ENCODE results near the gene STARD13.

The STARD13 gene

DNA sequence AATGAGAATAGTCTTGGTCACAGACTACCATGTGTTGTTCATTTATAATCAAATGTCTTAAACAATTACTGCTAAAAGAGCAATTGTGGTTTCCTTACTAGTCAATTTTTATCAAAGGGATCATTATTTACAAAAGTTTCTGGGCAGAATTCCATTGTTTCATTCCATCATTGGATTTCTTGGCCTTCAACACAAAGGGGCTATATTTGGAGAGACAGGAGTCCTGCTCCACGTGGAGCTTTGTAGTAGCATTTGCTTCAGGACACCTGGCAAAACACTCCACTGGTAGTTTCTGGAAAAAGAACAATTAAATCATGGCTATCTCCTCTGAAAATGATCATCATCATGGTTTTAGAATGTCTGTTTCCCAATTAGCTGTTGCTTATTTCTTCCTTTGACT, 22.3 kb upstream of the STARD13 start:
- H3K9me3 ChIP-seq (ENCODE audit: control insufficient read depth in 1 of 2, low read length in 2 of 2), result no peaks in the 10 kb centered on the region
- H3K36me3 ChIP-seq (ENCODE audit: control insufficient read depth in 1 of 2, insufficient read depth in 2 of 2, low read length in 2 of 2), result no peaks in the 10 kb centered on the region
- no peaks in the 10 kb centered on the region for H3K27me3 ChIP-seq (ENCODE audit: low read depth, low read length)
- no peak overlapping the region for H3K4me3 ChIP-seq (ENCODE audit: low read depth in 1 of 2, low read length in 2 of 2)
- H3K4me1 ChIP-seq (ENCODE audit: control insufficient read depth in 1 of 2, insufficient read depth in 2 of 2, low read length in 2 of 2), result peaks cover 0 to 9% of the 10 kb centered on the region in 2 donors
- H3K27ac ChIP-seq (ENCODE audit: low read length), result no peak overlapping the region

DNA sequence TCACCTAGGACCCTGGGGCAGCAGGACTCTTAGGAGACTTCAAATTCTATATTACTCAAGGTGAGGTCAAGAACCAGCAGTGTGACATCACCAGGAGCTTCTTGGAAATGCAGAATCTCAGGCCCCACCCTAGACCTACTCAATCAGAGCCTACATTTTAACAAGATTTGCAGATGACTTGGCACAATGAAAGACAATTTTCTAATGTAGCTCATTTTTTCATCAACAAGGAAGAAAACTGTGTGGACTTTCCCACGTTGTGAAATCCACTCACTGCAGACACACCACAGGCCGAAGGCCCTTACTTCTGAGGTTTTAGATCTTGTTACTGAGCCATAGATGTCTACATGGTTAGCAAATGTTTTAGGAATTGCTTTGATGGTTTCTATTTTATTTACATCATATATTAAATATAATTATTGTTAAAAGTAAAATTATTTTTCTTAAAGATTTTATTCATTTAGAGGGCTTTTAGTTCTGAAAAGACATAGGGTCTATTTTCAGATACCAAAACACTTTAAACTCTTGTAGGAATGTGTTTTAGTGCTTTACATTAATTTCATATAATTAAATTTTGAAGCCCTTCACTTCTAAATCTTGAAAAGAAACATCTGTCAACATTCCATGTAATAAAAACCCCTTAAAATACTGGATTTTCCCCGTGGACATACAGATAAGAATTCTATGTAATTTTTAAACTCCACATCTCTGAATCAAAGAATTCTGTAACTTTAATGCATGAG, 18.5 kb upstream of the STARD13 start:
- Histone ChIP-seq H3K9me3 (ENCODE audit: control insufficient read depth in 1 of 2, low read length in 2 of 2) (no peaks in the 10 kb centered on the region), H3K4me3 (ENCODE audit: low read depth in 1 of 2, low read length in 2 of 2) (no peak overlapping the region), H3K36me3 (ENCODE audit: control insufficient read depth in 1 of 2, insufficient read depth in 2 of 2, low read length in 2 of 2) (no peaks in the 10 kb centered on the region), H3K4me1 (ENCODE audit: control insufficient read depth in 1 of 2, insufficient read depth in 2 of 2, low read length in 2 of 2) (peaks cover 0 to 3% of the 10 kb centered on the region in 2 donors), H3K27ac (ENCODE audit: low read length) (no peak overlapping the region), H3K27me3 (ENCODE audit: low read depth, low read length) (no peaks in the 10 kb centered on the region)

DNA sequence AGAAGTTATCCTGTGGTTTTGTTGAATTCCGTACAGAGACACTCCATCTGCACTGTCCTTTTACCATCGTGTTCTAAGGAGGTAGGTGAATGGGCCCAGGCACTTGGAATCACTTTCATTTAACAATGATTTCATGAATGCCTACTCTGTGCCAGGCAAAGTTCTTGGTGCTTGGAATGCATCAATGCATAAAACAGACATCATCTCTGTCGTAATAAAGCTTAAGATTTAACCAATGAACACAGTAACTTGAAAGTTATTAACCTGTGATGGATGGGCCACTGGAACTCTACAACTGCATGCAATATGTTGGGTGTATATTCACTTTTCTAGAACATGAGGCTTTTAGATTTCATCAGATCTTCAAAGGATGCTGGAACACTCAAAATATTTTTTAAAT, 14.1 kb upstream of the STARD13 start:
- H3K27me3 ChIP-seq (ENCODE audit: low read depth, low read length), result no peaks in the 10 kb centered on the region
- no peaks in the 10 kb centered on the region for H3K4me1 ChIP-seq (ENCODE audit: control insufficient read depth in 1 of 2, insufficient read depth in 2 of 2, low read length in 2 of 2)
- no peak overlapping the region for H3K27ac ChIP-seq (ENCODE audit: low read length)

DNA sequence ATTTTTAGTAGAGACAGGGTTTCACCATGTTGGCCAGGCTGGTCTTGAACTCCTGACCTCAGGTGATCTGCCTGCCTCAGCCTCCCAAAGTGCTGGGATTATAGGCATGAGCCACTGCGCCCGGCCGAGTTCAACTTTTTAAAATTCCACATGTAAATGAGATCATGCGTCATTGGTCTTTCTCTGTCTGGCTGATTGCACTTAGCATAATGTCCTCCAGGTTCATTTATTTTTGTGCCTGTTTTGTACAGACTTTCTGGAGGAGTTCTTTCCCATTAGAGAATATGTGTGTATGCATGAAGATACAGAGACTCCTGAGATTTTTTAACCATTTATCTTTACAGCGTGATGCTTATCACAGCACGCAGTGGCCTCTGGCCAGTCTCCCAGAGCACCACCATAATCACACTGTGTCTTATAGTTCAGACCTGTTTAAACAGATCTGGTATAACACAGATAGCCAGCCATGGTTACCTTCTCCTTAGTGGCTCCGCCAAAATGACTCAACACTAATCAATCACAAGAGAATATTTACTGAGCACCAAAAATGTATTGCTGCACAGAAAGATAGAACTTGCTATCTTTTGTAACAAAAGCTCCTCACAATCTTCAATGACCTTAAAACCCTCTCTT, 11.4 kb upstream of the STARD13 start:
- H3K9me3 ChIP-seq (ENCODE audit: control insufficient read depth in 1 of 2, low read length in 2 of 2), result no peaks in the 10 kb centered on the region
- no peak overlapping the region for H3K4me3 ChIP-seq (ENCODE audit: low read depth in 1 of 2, low read length in 2 of 2)
- no peaks in the 10 kb centered on the region for H3K36me3 ChIP-seq (ENCODE audit: control insufficient read depth in 1 of 2, insufficient read depth in 2 of 2, low read length in 2 of 2)
- H3K27me3 ChIP-seq (ENCODE audit: low read depth, low read length), result no peaks in the 10 kb centered on the region
- H3K4me1 ChIP-seq (ENCODE audit: control insufficient read depth in 1 of 2, insufficient read depth in 2 of 2, low read length in 2 of 2), result no peaks in the 10 kb centered on the region
- no peak overlapping the region for H3K27ac ChIP-seq (ENCODE audit: low read length)

More for the DNA sequence above, 14.1 kb upstream of the STARD13 start:
- no peaks in the 10 kb centered on the region for H3K9me3 ChIP-seq (ENCODE audit: control insufficient read depth in 1 of 2, low read length in 2 of 2)
- no peak overlapping the region for H3K4me3 ChIP-seq (ENCODE audit: low read depth in 1 of 2, low read length in 2 of 2)
- no peaks in the 10 kb centered on the region for H3K36me3 ChIP-seq (ENCODE audit: control insufficient read depth in 1 of 2, insufficient read depth in 2 of 2, low read length in 2 of 2)

DNA sequence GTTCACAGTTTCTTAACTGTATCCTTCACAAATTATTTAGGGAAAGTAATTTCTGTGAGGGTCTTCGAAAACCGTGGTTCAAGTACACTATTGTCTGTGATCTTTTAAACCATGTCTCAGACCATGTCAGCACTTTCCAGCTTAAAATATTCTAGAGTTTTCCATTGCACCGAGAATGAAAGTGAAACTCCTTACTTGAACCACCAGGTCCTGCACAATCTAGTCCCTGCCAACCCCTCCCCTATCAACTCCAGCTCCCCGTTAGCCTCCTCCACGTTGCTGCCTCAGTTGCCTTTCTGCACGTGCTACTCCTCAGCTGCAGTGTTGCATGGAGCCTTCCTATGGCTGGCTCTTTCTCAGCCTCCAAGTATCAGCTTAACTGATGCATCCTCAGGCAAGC, 7.2 kb upstream of the STARD13 start:
- Histone ChIP-seq H3K4me3 (ENCODE audit: low read depth in 1 of 2, low read length in 2 of 2) (peak overlapping the region; percentile 19 to 48), H3K9me3 (ENCODE audit: control insufficient read depth in 1 of 2, low read length in 2 of 2) (no peaks in the 10 kb centered on the region), H3K36me3 (ENCODE audit: control insufficient read depth in 1 of 2, insufficient read depth in 2 of 2, low read length in 2 of 2) (no peaks in the 10 kb centered on the region), H3K27ac (ENCODE audit: low read length) (no peak overlapping the region), H3K27me3 (ENCODE audit: low read depth, low read length) (no peaks in the 10 kb centered on the region), H3K4me1 (ENCODE audit: control insufficient read depth in 1 of 2, insufficient read depth in 2 of 2, low read length in 2 of 2) (no peaks in the 10 kb centered on the region)

DNA sequence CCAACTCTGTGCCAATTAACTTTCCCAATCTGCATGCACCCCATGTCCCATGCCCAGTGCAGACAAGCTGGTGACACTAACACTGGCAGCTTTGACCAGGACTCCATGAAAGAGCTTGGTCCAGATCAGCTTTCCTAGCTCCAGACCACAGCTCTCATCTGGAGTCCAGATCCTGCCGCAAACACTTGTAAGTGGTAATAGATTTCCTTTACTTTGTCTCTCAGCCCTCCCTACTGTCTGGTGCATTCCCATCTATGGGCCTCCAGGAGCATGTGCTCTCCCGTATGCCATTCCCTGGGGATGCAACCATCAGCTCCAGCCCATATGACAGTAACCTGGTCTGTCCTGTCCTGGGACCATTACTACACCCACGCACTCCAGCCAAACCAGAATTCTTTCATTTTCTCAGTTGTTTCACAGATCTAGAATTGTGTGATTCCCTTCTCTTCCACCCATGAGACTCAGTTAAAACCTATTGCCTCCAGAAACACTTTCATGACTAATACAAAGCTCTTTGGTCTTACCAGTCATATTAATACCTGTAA, 4.9 kb upstream of the STARD13 start:
- Histone ChIP-seq H3K9me3 (ENCODE audit: control insufficient read depth in 1 of 2, low read length in 2 of 2) (no peaks in the 10 kb centered on the region), H3K27me3 (ENCODE audit: low read depth, low read length) (no peaks in the 10 kb centered on the region), H3K4me1 (ENCODE audit: control insufficient read depth in 1 of 2, insufficient read depth in 2 of 2, low read length in 2 of 2) (peaks cover 0 to 4% of the 10 kb centered on the region in 2 donors), H3K4me3 (ENCODE audit: low read depth in 1 of 2, low read length in 2 of 2) (no peak overlapping the region), H3K27ac (ENCODE audit: low read length) (no peak overlapping the region), H3K36me3 (ENCODE audit: control insufficient read depth in 1 of 2, insufficient read depth in 2 of 2, low read length in 2 of 2) (peaks cover 0 to 8% of the 10 kb centered on the region in 2 donors)

DNA sequence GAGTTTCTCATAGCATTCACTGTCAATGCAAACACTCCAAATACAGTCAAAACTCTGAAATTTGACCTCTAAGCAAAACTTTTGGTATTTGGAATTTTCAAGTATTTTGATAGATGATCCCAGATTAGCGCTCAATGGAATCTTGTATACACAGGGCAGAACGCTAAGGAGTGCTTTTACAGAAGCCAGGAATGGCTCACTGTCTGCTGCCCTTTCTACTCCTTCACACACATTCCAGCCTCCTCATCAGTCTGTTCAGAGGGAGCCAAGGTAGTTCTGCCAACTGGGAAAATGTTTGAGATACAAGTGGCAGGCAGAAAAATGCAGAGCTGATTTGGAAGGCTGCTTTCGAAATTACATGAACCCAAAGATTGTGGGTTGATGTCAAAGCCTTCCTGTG, 4.4 kb upstream of the STARD13 start:
- H3K36me3 ChIP-seq (ENCODE audit: control insufficient read depth in 1 of 2, insufficient read depth in 2 of 2, low read length in 2 of 2), result peaks cover 0 to 13% of the 10 kb centered on the region in 2 donors
- H3K27me3 ChIP-seq (ENCODE audit: low read depth, low read length), result no peaks in the 10 kb centered on the region
- H3K9me3 ChIP-seq (ENCODE audit: control insufficient read depth in 1 of 2, low read length in 2 of 2), result no peaks in the 10 kb centered on the region
- no peak overlapping the region for H3K27ac ChIP-seq (ENCODE audit: low read length)
- peaks cover 0 to 4% of the 10 kb centered on the region in 2 donors for H3K4me1 ChIP-seq (ENCODE audit: control insufficient read depth in 1 of 2, insufficient read depth in 2 of 2, low read length in 2 of 2)
- no peak overlapping the region for H3K4me3 ChIP-seq (ENCODE audit: low read depth in 1 of 2, low read length in 2 of 2)

DNA sequence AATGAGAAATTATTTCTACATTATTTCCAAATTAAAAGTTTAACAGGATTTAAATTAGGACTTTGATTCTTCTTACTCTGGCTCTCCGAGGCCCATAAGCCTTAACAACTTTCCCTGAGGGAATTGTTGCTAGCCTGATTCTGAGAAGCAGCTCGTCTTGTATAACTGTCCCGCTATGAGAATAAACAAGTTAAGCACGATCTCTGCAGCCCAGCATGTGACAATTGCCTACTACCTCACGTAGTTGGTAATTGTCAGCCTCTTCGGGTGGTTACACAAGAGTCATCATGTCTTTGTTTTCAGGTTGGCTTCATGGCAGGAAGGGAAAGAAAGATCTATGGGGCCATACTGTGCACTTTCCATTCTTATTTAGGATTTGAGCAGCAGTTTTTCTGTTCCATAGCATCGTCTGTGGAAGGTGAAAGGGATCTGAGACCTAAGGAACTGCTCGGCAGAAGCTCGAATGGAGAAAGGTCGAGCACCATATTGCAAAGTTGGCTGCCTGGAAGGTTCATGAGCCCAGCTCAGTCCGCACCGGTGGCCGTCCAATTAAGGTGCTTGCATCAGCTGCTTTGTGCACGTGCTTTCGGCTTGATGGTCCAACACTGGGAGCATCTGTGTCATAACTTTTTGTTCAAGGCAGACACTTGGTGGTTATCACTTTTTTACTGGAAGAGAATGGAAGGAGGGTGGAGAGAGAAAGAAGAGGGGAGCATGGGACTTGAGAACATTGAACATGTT, 1.8 kb upstream of the STARD13 start:
- Histone ChIP-seq H3K9me3 (ENCODE audit: control insufficient read depth in 1 of 2, low read length in 2 of 2) (no peaks in the 10 kb centered on the region), H3K27me3 (ENCODE audit: low read depth, low read length) (no peaks in the 10 kb centered on the region), H3K4me1 (ENCODE audit: control insufficient read depth in 1 of 2, insufficient read depth in 2 of 2, low read length in 2 of 2) (peaks cover 0 to 4% of the 10 kb centered on the region in 2 donors), H3K36me3 (ENCODE audit: control insufficient read depth in 1 of 2, insufficient read depth in 2 of 2, low read length in 2 of 2) (peaks cover 0 to 19% of the 10 kb centered on the region in 2 donors), H3K27ac (ENCODE audit: low read length) (no peak overlapping the region), H3K4me3 (ENCODE audit: low read depth in 1 of 2, low read length in 2 of 2) (no peak overlapping the region)

DNA sequence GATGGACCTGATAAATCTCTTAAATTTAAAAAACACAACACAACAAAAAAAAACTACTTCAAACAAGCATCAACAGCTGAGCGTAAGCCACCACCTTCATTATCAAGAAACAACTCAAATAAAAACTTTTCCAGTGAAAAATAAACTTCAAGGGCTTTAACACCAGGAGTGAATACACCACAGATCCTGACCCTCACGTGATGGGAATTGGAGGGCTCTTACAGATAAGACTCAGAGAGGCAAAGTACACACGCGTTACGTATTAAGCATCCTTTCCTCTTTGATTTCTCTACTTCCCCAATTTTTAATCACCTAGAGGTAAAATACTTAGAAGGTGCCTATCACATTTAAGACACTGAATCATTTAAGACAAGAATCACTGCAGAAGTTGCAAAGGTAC, 573 bp upstream of the STARD13 start:
- Histone ChIP-seq H3K4me1 (ENCODE audit: control insufficient read depth in 1 of 2, insufficient read depth in 2 of 2, low read length in 2 of 2) (peaks cover 0 to 12% of the 10 kb centered on the region in 2 donors), H3K9me3 (ENCODE audit: control insufficient read depth in 1 of 2, low read length in 2 of 2) (no peaks in the 10 kb centered on the region), H3K27me3 (ENCODE audit: low read depth, low read length) (no peaks in the 10 kb centered on the region), H3K4me3 (ENCODE audit: low read depth in 1 of 2, low read length in 2 of 2) (peak overlapping the region; percentile 88), H3K27ac (ENCODE audit: low read length) (peak overlapping the region; percentile 99), H3K36me3 (ENCODE audit: control insufficient read depth in 1 of 2, insufficient read depth in 2 of 2, low read length in 2 of 2) (peaks cover 0 to 19% of the 10 kb centered on the region in 2 donors)

DNA sequence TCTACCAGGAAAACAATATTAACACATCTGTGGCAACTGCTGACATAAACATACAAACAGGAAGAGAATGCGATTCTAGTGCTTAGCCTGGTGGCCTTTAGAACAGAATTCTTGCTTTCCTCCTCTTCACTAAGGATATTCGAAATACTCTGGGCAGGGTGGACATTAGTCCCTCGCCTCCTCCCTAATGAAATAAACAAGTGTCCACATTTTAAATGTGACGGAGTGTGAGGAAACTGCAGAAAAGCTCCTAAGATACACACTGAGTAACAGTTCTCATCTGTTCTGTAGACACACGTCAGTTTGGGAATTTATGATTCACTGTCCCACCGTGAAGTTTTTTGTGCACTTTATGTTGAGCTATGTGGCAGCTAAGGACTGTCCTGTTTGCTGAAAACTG, 639 bp downstream of the STARD13 start:
- peak overlapping the region; percentile 88 for H3K4me3 ChIP-seq (ENCODE audit: low read depth in 1 of 2, low read length in 2 of 2)

DNA sequence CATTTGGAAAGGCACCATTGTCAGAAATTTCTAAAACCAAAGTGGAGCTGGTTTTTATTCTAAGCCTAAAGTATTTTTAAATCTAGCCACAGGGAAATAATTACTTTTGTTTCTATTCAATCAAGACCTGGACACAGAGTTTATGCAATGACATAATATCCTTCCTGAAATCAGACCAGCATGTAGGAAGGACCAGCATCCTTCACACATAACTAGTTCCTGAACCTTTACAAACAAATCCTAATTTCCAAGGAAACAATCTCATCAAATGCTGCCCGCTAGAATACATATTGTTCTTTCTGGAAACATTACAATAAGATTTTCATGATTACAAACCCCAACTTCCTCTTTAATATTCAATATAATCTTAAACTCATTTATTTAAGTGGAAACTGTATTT, 1.5 kb downstream of the STARD13 start:
- Histone ChIP-seq H3K4me1 (ENCODE audit: control insufficient read depth in 1 of 2, insufficient read depth in 2 of 2, low read length in 2 of 2) (peaks cover 5 to 24% of the 10 kb centered on the region in 2 donors), H3K36me3 (ENCODE audit: control insufficient read depth in 1 of 2, insufficient read depth in 2 of 2, low read length in 2 of 2) (peaks cover 0 to 26% of the 10 kb centered on the region in 2 donors), H3K27ac (ENCODE audit: low read length) (peak overlapping the region; percentile 99), H3K27me3 (ENCODE audit: low read depth, low read length) (no peaks in the 10 kb centered on the region), H3K4me3 (ENCODE audit: low read depth in 1 of 2, low read length in 2 of 2) (peak overlapping the region; percentile 88), H3K9me3 (ENCODE audit: control insufficient read depth in 1 of 2, low read length in 2 of 2) (no peaks in the 10 kb centered on the region)

More for the DNA sequence above, 639 bp downstream of the STARD13 start:
- H3K36me3 ChIP-seq (ENCODE audit: control insufficient read depth in 1 of 2, insufficient read depth in 2 of 2, low read length in 2 of 2), result peaks cover 0 to 19% of the 10 kb centered on the region in 2 donors
- H3K27ac ChIP-seq (ENCODE audit: low read length), result peak overlapping the region; percentile 99
- no peaks in the 10 kb centered on the region for H3K9me3 ChIP-seq (ENCODE audit: control insufficient read depth in 1 of 2, low read length in 2 of 2)
- peaks cover 0 to 20% of the 10 kb centered on the region in 2 donors for H3K4me1 ChIP-seq (ENCODE audit: control insufficient read depth in 1 of 2, insufficient read depth in 2 of 2, low read length in 2 of 2)
- no peaks in the 10 kb centered on the region for H3K27me3 ChIP-seq (ENCODE audit: low read depth, low read length)

Measured in muscle layer of duodenum (tissue), 2 donors.